Measurements from ENCODE around the gene CACUL1. TPM values are rescaled to one million over a fixed set of nuclear protein-coding genes. Genes with fewer than 3 reads are reported as not detected.

The CACUL1 gene
- total RNA-seq, 1 experiment from 2014 or later: 67.5 TPM

GRCh38 chr10:118723466-118723865 is 31.3 kb downstream of the CACUL1 start:
- POLR2A ChIA-PET: no interaction called here

GRCh38 chr10:118721539-118721876 is 33.3 kb downstream of the CACUL1 start:
- H3K4me1 ChIP-seq (ENCODE audit: control insufficient read depth in 1 of 2, insufficient read depth in 2 of 2, low read length in 2 of 2): no peaks in the 10 kb centered on the region
- H3K36me3 ChIP-seq (ENCODE audit: control insufficient read depth in 1 of 2, insufficient read depth in 2 of 2, low read length in 2 of 2): no peaks in the 10 kb centered on the region; a peak in 1 of 4 replicates
- no peak for ATAC-seq
- CTCF ChIA-PET: interaction anchor here (0.7 to 2.5 kb wide), 33 partner anchors 9 to 177 kb away, joined by 3 to 44 read pairs (median 5); partner anchors contain the start of genes CACUL1 and PRLHR
- POLR2A ChIA-PET: no interaction called here
- no peak overlapping the region for H3K4me3 ChIP-seq (replicated peaks in 1 of 2; ENCODE audit: low read depth in 1 of 2, low read length in 2 of 2)
- intact Hi-C loops (cut with micrococcal nuclease): loop anchor here (1.0 kb wide), 2 partner anchors 127 to 153 kb away; no protein-coding TSS in a partner anchor
- H3K9me3 ChIP-seq (ENCODE audit: control insufficient read depth in 1 of 2, insufficient read depth in 1 of 2, low read depth in 1 of 2, low read length in 2 of 2): no peaks in the 10 kb centered on the region
- no TSS peak for BruUV-seq (replicated peaks)
- no peak for DNase-seq (ENCODE audit: low read depth, low spot score)
- H3K27ac ChIP-seq (ENCODE audit: low read depth, low read length): no peak overlapping the region
- H4K20me1 ChIP-seq (ENCODE audit: insufficient read depth): peaks cover 12% of the 10 kb centered on the region; the same call in 1 of the 2 replicates
- no peak for TF ChIP-seq EZH2phosphoT487 (IDR thresholded peaks at IDR 0.05; ENCODE audit: borderline replicate concordance)
- TF ChIP-seq RAD21 (IDR thresholded peaks at IDR 0.05; ENCODE audit: low read depth): no peak
- TF ChIP-seq, protein P1, sequence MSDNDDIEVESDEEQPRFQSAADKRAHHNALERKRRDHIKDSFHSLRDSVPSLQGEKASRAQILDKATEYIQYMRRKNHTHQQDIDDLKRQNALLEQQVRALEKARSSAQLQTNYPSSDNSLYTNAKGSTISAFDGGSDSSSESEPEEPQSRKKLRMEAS (IDR thresholded peaks at IDR 0.05): no peak
- no peak for TF ChIP-seq TCF7L2 (IDR thresholded peaks at IDR 0.05; ENCODE audit: borderline replicate concordance, extremely low read depth, insufficient read depth, insufficient read length)
- no peak for TF ChIP-seq POLR2A (IDR thresholded peaks at IDR 0.05; ENCODE audit: borderline replicate concordance, extremely low read depth, insufficient read depth, insufficient read length)
- no peak for TF ChIP-seq ZNF274 (IDR thresholded peaks at IDR 0.05; ENCODE audit: low read depth, low read length)
- TF ChIP-seq POLR2AphosphoS5 (IDR thresholded peaks at IDR 0.05; ENCODE audit: low read depth, low read length): no peak
- no peak for TF ChIP-seq JUND (IDR thresholded peaks at IDR 0.05)
- TF ChIP-seq, protein P2, sequence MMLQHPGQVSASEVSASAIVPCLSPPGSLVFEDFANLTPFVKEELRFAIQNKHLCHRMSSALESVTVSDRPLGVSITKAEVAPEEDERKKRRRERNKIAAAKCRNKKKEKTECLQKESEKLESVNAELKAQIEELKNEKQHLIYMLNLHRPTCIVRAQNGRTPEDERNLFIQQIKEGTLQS (IDR thresholded peaks at IDR 0.05): no peak
- H3K9me2 ChIP-seq (ENCODE audit: insufficient read depth): no peaks in the 10 kb centered on the region
- RAD21 ChIA-PET (ENCODE audit: low non-redundant PET in 1 of 2, low total read pairs in 2 of 2, uncharacterized antibody in 2 of 2, unreplicated experiment in 2 of 2): interaction anchor here (0.6 to 0.9 kb wide), 3 partner anchors 82 to 154 kb away, joined by 3 read pairs; no protein-coding TSS in a partner anchor
- no peak overlapping the region for H2AFZ ChIP-seq (ENCODE audit: low read depth, low read length, poor library complexity, severe bottlenecking)
- H3K4me2 ChIP-seq (ENCODE audit: low read length): no peak overlapping the region
- H3K9ac ChIP-seq (ENCODE audit: low read length): no peak overlapping the region
- H3K27me3 ChIP-seq (ENCODE audit: insufficient read depth, low read length): no peaks in the 10 kb centered on the region
- H3K79me2 ChIP-seq (ENCODE audit: insufficient read depth, low read length): peaks cover 36% of the 10 kb centered on the region

More at GRCh38 chr10:118723466-118723865, 31.3 kb downstream of the CACUL1 start:
- Histone ChIP-seq H3K9me2 (ENCODE audit: insufficient read depth) (no peaks in the 10 kb centered on the region), H4K20me1 (ENCODE audit: insufficient read depth) (peaks cover 12% of the 10 kb centered on the region; the same call in 1 of the 2 replicates), H3K9ac (ENCODE audit: low read length) (no peak overlapping the region), H3K36me3 (ENCODE audit: control insufficient read depth in 1 of 2, insufficient read depth in 2 of 2, low read length in 2 of 2) (no peaks in the 10 kb centered on the region; a peak in 1 of 4 replicates), H3K4me2 (ENCODE audit: low read length) (no peak overlapping the region), H3K4me3 (replicated peaks in 1 of 2; ENCODE audit: low read depth in 1 of 2, low read length in 2 of 2) (no peak overlapping the region), H2AFZ (ENCODE audit: low read depth, low read length, poor library complexity, severe bottlenecking) (no peak overlapping the region), H3K9me3 (ENCODE audit: control insufficient read depth in 1 of 2, insufficient read depth in 1 of 2, low read depth in 1 of 2, low read length in 2 of 2) (no peaks in the 10 kb centered on the region), H3K27ac (ENCODE audit: low read depth, low read length) (no peak overlapping the region), H3K4me1 (ENCODE audit: control insufficient read depth in 1 of 2, insufficient read depth in 2 of 2, low read length in 2 of 2) (no peaks in the 10 kb centered on the region), H3K27me3 (ENCODE audit: insufficient read depth, low read length) (no peaks in the 10 kb centered on the region), H3K79me2 (ENCODE audit: insufficient read depth, low read length) (peaks cover 42% of the 10 kb centered on the region)
- ATAC-seq: no peak
- intact Hi-C loops (cut with micrococcal nuclease): no loop called here
- TF ChIP-seq, protein P2 (IDR thresholded peaks at IDR 0.05): no peak
- TF ChIP-seq SP1 (IDR thresholded peaks at IDR 0.05; ENCODE audit: low read depth) (no peak), FOSL1 (IDR thresholded peaks at IDR 0.05; ENCODE audit: low read depth) (no peak), SRF (IDR thresholded peaks at IDR 0.05; ENCODE audit: low read depth) (no peak), CEBPB (IDR thresholded peaks at IDR 0.05; ENCODE audit: low read depth) (no peak)
- DNase-seq (ENCODE audit: low read depth, low spot score): no peak
- ChIA-PET RAD21 (ENCODE audit: low non-redundant PET in 1 of 2, low total read pairs in 2 of 2, uncharacterized antibody in 2 of 2, unreplicated experiment in 2 of 2) (no interaction called here), CTCF (interaction anchor here (1.3 to 1.4 kb wide), 2 partner anchors 9 to 15 kb away, joined by 3 to 4 read pairs; no protein-coding TSS in a partner anchor)
- no TSS peak for BruUV-seq (replicated peaks)

Data from HCT116 (cell line).